ENCODE measurements around the gene ZNF619. TPM values are rescaled to one million over a fixed set of nuclear protein-coding genes. Genes with fewer than 3 reads are reported as not detected.

The ZNF619 gene
- total RNA-seq, 3 donors from 2014 or later = 6.5 to 11.3 (median 9.5) TPM

- H3K4me1 ChIP-seq (ENCODE audit: low read depth) = peaks cover 5% of the 10 kb centered on the region
- intact Hi-C loops (cut with DNase I, micrococcal nuclease) = no loop called here
- no peak for TF ChIP-seq CTCF (IDR thresholded peaks at IDR 0.05)
- H3K4me3 ChIP-seq = no peak overlapping the region
- H3K36me3 ChIP-seq (ENCODE audit: low read depth) = no peaks in the 10 kb centered on the region
- DNase-seq (no peak), ATAC-seq (no peak)
- no peaks in the 10 kb centered on the region for H3K9me3 ChIP-seq
Measured at GRCh38 chr3:40511031-40511718, 34.3 kb downstream of the ZNF619 start.

GRCh38 chr3:40516201-40516600 is 39.3 kb downstream of the ZNF619 start:
- ATAC-seq (no peak), DNase-seq (no peak)
- TF ChIP-seq CTCF (IDR thresholded peaks at IDR 0.05) = no peak
- intact Hi-C loops (cut with DNase I, micrococcal nuclease) = no loop called here
- Histone ChIP-seq H3K4me3 (no peak overlapping the region), H3K36me3 (ENCODE audit: low read depth) (no peaks in the 10 kb centered on the region), H3K9me3 (no peaks in the 10 kb centered on the region), H3K4me1 (ENCODE audit: low read depth) (no peaks in the 10 kb centered on the region)

- ATAC-seq (no peak), DNase-seq (no peak)
- H3K4me1 ChIP-seq (ENCODE audit: low read depth) = no peaks in the 10 kb centered on the region
- intact Hi-C loops (cut with DNase I, micrococcal nuclease) = no loop called here
- no peaks in the 10 kb centered on the region for H3K9me3 ChIP-seq
- TF ChIP-seq CTCF (IDR thresholded peaks at IDR 0.05) = no peak
- H3K4me3 ChIP-seq = no peak overlapping the region
- H3K36me3 ChIP-seq (ENCODE audit: low read depth) = no peaks in the 10 kb centered on the region
Measured at GRCh38 chr3:40518067-40518466, 41.1 kb downstream of the ZNF619 start.

DNA sequence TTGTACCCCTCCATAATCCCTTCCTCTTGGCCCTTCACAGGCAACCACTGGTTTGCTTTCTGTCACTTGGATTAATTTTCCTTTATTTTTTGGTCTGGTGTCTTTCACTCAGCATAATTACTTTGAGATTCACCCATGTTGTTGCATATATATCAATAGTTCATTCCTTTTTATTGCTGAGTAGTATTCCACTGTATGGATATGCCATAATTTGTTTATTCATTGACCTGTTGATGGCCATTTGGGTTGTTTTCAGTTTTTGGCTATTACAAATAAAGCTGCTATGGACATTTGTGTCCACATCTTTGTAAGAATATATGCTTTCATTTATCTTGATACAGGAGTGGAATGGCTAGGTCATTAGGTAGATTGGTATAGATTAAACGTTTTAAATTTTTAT is 41.9 kb downstream of the ZNF619 start:
- no peak for TF ChIP-seq CTCF (IDR thresholded peaks at IDR 0.05)
- Histone ChIP-seq H3K9me3 (no peaks in the 10 kb centered on the region), H3K36me3 (ENCODE audit: low read depth) (no peaks in the 10 kb centered on the region), H3K4me1 (ENCODE audit: low read depth) (no peaks in the 10 kb centered on the region), H3K4me3 (no peak overlapping the region)
- intact Hi-C loops (cut with DNase I, micrococcal nuclease) = no loop called here
- no peak for DNase-seq
- ATAC-seq = no peak

DNA sequence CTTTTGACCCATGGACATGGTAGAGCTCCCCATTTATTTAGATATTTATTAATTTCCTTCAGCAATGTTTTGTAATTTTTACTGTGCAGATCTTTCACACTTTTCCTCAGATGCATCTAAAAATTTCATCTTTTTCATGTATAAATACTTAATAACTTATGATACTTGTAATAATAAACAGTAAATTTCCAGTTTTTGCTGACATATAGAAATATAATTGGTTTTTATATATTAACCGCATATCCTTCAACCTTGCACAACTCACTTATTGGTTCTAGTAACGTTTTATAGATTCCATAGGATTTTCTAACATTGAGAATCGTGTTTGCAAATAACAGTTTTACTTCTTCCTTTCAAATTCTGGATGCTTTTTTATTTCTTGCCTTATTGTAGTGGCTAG is 44.3 kb downstream of the ZNF619 start:
- intact Hi-C loops (cut with DNase I, micrococcal nuclease) = no loop called here
- DNase-seq (no peak), ATAC-seq (no peak)
- no peak for TF ChIP-seq CTCF (IDR thresholded peaks at IDR 0.05)
- Histone ChIP-seq H3K4me3 (no peak overlapping the region), H3K4me1 (ENCODE audit: low read depth) (peaks cover 4% of the 10 kb centered on the region), H3K36me3 (ENCODE audit: low read depth) (no peaks in the 10 kb centered on the region), H3K9me3 (no peaks in the 10 kb centered on the region)

DNA sequence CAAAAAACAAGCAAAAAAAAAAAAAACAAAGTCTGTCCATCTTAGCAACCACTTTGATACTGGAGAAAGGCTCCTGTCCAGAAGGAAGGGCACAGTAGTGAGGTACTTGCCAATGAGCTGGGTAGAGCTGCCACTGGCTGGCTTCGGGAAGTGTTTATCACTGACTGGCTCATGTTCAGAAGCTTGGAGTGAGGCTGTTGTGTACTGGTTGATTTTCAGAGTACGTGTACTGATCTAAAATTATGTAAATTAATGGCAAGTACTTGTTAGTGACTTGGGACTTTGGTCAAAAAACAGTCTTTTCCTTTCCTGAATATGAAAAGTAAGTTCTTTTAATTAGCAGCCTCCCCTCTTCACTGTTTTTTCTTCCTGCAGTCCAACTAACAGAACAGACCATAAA is 46.9 kb downstream of the ZNF619 start:
- DNase-seq = no peak
- Histone ChIP-seq H3K9me3 (no peaks in the 10 kb centered on the region), H3K4me1 (ENCODE audit: low read depth) (peaks cover 4% of the 10 kb centered on the region), H3K4me3 (no peak overlapping the region), H3K36me3 (ENCODE audit: low read depth) (no peaks in the 10 kb centered on the region)
- intact Hi-C loops (cut with DNase I, micrococcal nuclease) = no loop called here
- no peak for TF ChIP-seq CTCF (IDR thresholded peaks at IDR 0.05)
- no peak for ATAC-seq

Data from mucosa of descending colon (tissue), 3 donors.